Suppressor macrophage treated with lipopolysaccharide for 1 hour (primary cell): ENCODE results near the gene PARVB.

ENCODE experiments used
- DNase-seq, 3 donors: peaks; one replicate each; pipeline ENCODE4 v3.0.0-alpha.2; 2020 to 2022

PARVB gene

DNA sequence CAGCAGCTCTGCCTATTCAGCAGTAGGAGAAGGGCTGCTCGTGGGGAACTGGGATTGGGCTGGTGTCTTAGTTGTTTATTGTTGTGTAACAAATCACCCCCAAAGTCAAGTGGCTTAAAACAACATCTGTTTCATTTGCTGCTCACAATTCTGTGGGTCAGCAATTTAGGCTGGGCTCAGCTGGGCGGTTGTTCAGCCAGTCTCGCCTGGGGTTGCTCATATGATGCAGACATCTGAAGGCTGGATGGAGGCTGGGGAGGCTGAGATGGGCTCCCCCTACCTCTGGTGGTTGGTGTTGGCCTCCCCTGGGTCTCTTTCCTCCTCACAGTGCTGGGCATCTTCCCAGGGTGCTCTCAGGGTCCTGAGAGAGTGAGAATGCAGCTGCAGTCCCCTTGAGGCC lies 113.3 kb downstream of the PARVB start:
- DNase-seq: no peak

- no peak for DNase-seq
Measured at GRCh38 chr22:44139773-44140172, 115.7 kb downstream of the PARVB start.

GRCh38 chr22:44142421-44143104 lies 118.5 kb downstream of the PARVB start:
- no peak for DNase-seq

- DNase-seq: no peak
Measured at GRCh38 chr22:44143105-44143474, 119.0 kb downstream of the PARVB start.

DNA sequence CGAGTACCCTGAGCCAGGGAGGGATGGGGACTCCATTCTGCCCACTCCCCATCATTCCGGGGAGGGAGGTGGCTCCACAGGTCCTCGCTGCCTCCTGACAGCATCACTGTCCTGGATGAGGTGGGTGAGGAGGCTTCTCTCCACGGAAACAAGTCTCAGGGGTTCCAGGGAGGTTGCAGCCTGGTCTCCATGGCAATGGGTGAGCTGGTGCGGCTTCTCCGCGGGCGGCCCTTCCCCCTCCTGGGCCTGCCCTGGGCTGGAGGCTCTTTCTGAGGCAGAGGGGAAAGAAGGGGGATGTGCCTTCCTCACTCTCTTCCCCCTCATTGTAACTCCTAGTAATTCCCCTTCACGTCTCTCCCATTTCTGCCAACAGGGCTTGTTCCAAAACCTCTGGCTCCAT lies 119.5 kb downstream of the PARVB start:
- no peak for DNase-seq

DNA sequence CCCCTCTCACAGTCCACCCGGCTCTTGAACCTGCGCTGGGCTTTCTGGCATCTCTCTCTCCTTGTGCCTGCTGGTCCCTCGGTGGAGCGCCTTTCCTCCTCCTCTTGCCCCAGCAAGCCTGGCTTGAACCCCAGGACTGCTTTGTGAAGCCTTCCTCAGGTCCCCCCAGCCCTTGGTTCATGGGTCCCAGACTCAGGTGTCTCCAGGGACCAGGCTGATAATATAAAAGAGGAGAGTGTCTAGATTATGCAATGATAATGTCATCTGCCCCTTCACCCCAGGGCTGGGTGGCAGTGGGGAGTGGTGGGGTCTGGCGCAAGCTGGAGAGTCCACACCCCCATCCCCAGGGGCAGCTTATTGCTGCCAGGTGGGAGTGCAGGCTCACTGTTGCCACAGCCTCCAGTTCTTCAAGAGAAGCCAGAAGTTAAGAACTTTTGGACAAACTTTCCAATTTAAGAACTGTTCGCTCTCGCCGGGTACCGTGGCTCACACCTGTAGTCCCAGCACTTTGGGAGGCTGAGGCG lies 120.0 kb downstream of the PARVB start:
- DNase-seq: no peak

- no peak for DNase-seq
Measured at GRCh38 chr22:44145544-44145943, 121.4 kb downstream of the PARVB start.

GRCh38 chr22:44146088-44146861 lies 122.2 kb downstream of the PARVB start:
- no peak for DNase-seq

DNA sequence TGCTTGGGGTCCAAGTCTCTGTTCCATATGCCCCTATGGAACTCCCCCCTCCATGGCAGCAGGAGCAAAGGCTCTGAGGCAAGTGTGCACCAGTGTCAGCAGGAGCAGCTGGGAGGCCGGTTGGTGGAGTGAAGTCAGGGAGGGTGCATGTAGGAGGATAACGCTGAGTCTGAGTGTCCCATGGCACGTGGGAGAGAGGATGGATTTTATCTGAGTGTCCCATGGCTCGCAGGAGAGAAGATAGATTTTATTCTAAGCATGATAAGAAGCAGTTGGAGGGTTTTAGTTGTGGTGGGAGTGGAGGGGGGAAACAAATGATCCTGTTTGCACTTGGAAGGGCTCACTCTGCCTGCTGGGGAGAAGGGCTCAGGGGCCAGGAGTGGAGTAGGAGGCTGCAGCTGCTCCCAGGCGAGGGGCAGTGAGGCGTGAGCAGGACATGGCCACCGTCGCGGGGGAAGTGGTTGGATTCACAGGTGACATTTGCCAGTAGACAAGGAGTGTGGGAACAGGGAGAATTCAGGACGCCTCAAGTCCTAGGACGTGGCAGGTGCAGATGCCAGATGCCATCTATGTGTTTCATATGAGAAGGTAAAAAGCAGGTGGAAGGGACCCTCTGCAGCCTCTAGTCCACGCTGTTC lies 123.0 kb downstream of the PARVB start:
- DNase-seq: no peak

DNA sequence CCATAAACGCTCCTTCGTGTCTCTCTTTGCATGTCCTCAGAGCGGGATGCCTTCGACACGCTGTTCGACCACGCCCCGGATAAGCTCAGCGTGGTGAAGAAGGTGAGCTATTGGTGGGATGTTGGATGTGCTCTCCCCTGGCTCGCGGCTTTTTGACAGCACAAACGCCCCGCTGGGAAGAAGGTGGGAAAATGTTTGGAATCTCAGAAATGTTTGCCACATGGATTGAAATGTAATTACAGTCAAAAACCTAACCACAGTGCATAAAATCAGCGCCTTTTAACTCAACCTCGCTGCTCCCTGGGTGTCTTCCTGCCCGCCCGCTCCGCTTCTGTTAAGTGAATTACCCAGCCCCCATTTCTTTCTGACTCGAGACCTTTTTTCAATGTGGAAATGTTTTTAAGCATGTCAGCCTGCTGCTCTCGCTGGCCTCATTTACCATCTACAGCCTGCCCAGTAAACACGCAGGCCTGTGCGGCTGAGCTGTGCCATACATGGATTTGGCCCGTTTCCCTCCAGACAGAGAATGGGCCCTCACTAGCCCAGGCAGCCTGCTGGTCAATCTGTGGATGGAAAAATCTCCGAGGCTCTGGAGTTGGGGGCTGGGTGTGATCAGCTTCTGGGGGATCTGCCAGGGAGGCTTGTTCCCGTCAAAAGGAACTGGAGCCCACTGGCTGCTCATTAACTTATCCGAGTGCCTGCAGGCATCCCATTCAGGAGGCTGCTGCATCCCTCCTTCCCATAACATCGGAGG lies 123.9 kb downstream of the PARVB start:
- DNase-seq: no peak

- DNase-seq: no peak
Measured at GRCh38 chr22:44151676-44152075, 127.6 kb downstream of the PARVB start.

- no peak for DNase-seq
Measured at GRCh38 chr22:44153710-44154109, 129.6 kb downstream of the PARVB start.

DNA sequence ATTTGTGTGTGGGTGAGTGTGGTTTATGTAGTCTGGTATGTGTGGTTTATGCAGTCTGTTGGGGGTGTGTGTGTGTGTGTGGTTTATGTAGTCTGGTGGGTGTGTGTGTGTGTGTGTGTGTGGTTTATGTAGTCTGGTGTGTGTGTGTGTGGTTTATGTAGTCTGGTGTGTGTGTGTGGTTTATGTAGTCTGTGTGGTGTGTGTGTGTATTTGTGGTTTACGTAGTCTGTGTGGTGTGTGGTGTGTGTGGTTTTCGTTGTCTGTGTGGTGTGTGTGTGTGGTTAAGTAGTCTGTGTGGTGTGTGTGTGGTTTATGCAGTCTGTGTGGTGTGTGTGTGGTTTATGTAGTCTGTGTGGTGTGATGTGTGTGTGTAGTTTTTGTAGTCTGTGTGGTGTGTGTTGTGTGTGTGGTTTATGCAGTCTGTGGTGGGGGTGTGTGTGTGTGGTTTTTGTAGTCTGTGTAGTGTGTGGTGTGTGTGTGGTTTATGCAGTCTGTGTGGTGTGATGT lies 130.4 kb downstream of the PARVB start:
- DNase-seq: no peak

DNA sequence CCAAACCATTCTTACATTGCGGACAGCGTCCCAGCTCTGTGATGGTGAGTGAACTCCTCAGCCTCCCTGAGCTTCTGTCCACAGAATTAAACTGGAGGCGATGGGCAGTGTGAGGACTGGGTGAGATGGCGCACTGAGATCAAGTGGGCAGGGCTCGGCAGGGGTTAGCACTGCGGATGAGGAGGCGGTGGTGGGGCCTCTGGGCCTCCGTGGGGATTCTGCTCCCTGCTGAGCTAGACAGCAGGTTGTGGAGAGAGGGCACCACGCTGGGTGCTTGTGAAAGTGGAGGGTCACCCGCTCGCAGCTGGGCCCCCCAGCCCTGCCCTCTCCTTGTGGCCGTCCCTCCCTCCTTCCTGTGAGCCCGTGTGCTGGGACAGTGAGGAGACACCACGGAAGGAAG lies 131.0 kb downstream of the PARVB start:
- no peak for DNase-seq

GRCh38 chr22:44157916-44158618 lies 134.0 kb downstream of the PARVB start:
- no peak for DNase-seq

DNA sequence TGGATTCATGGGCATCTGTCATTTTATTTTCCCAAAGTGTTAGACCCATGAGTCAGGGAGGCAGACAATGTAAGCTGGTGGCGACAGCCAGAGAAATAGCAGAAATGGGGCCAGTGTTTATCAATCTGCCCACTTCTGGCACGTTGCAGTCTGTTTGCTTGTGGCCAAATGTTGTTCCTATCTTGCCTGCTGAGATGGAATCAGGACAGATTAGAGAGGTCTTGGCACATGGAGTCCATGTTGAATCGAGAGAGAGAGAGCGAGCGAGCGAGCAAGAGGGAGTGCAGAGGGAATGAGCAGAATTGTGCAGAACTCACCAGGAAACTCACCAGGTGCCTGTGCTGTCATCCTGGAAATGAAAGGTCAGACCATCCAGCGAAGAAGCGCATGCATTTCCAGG lies 134.7 kb downstream of the PARVB start:
- DNase-seq: no peak

GRCh38 chr22:44159221-44159620 lies 135.1 kb downstream of the PARVB start:
- no peak for DNase-seq

GRCh38 chr22:44159811-44160210 lies 135.7 kb downstream of the PARVB start:
- no peak for DNase-seq

DNA sequence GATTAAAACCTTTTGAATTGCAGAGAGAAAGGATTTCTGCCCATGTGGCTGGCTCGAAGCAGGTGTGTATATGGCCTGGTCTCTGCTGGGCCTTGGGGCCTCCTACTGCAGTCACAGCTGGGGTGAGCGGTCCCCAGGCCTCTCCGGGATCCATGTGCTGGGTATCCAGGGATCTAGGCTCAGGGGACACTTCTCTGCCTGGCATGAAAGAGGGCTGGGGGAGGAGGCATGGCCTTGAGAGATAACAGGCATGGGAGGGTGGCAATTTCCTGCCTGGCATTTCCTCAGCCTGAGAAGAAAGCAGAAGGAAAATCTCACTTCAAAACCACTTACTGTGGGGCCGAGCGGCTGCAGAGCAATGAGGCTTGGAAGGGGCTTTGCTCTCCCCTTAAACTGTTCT lies 136.3 kb downstream of the PARVB start:
- no peak for DNase-seq

DNA sequence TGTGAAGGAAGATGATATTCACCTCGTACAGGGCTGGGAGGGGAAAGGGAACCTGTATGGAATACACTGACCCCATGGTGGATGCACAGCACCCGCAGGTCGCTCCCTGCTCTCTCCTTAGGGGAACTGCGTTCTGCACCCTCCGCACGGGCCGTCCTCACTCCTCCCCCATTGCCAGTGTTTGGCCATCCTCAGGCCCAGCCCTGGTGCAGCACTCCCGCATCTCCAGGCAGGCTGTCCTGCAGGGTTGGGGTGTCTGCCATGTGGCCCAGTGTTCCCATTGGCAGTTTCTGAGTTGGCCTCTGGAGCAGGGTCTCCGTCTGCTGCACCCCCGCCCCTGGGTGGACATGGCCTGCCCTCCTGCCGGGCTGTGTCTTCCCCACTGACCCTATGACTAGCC lies 137.6 kb downstream of the PARVB start:
- no peak for DNase-seq

DNA sequence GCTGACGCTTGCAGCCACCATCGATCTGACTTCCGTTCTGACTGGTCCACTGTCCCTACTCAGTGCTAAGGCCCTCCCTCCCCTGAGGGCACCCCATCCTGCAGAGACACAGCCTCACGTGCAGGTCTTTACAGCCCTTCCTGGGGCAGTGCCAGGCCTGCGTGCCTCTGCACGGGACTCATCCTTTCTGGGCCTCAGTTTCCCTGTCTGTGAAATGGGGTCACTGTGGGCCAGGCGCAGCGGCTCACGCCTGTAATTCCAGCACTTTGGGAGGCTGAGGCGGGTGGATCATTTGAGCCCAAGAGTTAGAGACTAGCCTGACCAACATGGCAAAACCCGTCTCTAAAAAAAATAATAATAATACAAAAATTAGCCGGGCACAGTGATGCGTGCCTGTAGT lies 138.9 kb downstream of the PARVB start:
- DNase-seq: no peak

DNA sequence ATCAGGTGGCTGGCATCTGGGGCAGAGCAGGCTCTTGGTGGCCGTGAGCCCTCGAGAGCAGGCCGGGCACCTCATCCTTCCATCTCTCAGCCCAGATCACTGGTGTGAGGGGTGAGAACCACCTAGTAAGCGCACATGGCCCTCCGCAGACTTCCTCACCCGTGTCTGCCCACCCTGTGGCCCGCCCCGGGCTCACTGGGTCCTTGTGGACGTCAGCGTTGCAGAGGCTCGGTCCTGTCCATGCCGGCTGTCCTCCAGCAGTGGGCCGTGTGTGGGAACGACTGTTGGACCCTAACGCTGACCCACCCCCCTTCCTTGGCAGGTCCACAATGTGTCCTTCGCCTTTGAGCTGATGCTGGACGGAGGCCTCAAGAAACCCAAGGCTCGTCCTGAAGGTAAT lies 139.4 kb downstream of the PARVB start:
- DNase-seq: no peak
